HG03060 (cell line): ENCODE measurements around the gene NDST1.

Source experiments
- ATAC-seq: cut with Tn5 transposase; IDR thresholded peaks from one replicate; pipeline ENCODE4 v1.9.1; 2021; ENCODE audit warnings: low read depth, moderate number of reproducible peaks; ENCODE audit not compliant: unreplicated experiment

The NDST1 gene

GRCh38 chr5:150521522-150521817 lies 13.5 kb downstream of the NDST1 start:
- no peak for ATAC-seq

GRCh38 chr5:150521939-150522503 lies 14.1 kb downstream of the NDST1 start:
- ATAC-seq, result no peak

- no peak for ATAC-seq
Measured at GRCh38 chr5:150522504-150523414, 14.8 kb downstream of the NDST1 start.

- ATAC-seq, result no peak
Measured at GRCh38 chr5:150523472-150524350, 15.8 kb downstream of the NDST1 start.

- no peak for ATAC-seq
Measured at GRCh38 chr5:150525163-150525562, 17.2 kb downstream of the NDST1 start.

GRCh38 chr5:150525781-150526180 lies 17.9 kb downstream of the NDST1 start:
- ATAC-seq, result no peak

GRCh38 chr5:150527038-150527437 lies 19.1 kb downstream of the NDST1 start:
- ATAC-seq, result no peak

GRCh38 chr5:150527808-150528207 lies 19.9 kb downstream of the NDST1 start:
- ATAC-seq, result no peak

- no peak for ATAC-seq
Measured at GRCh38 chr5:150528924-150529546, 21.1 kb downstream of the NDST1 start.

- no peak for ATAC-seq
Measured at GRCh38 chr5:150529555-150529954, 21.6 kb downstream of the NDST1 start.

GRCh38 chr5:150530423-150530822 lies 22.5 kb downstream of the NDST1 start:
- ATAC-seq, result no peak

- ATAC-seq, result no peak
Measured at GRCh38 chr5:150530951-150531588, 23.1 kb downstream of the NDST1 start.

GRCh38 chr5:150531686-150532085 lies 23.8 kb downstream of the NDST1 start:
- ATAC-seq, result no peak

GRCh38 chr5:150532151-150532550 lies 24.2 kb downstream of the NDST1 start:
- ATAC-seq, result no peak

- ATAC-seq, result no peak
Measured at GRCh38 chr5:150532996-150533395, 25.1 kb downstream of the NDST1 start.

GRCh38 chr5:150534811-150535210 lies 26.9 kb downstream of the NDST1 start:
- no peak for ATAC-seq

- ATAC-seq, result no peak
Measured at GRCh38 chr5:150535611-150536010, 27.7 kb downstream of the NDST1 start.

- no peak for ATAC-seq
Measured at GRCh38 chr5:150538007-150538917, 30.3 kb downstream of the NDST1 start.

- no peak for ATAC-seq
Measured at GRCh38 chr5:150539206-150539605, 31.3 kb downstream of the NDST1 start.
